Endothelial cell of umbilical vein (primary cell): ENCODE results near the gene TNFSF9. TPM values are rescaled to one million over a fixed set of nuclear protein-coding genes. Genes with fewer than 3 reads are reported as not detected.

Experiments
- BruUV-seq: library from RNA; stranded (reverse); fragments of 400-500 nt; replicated peaks from 2 replicates; lab custom pipeline; 2021; lab: Mats Ljungman, UMichigan
- CTCF ChIA-PET: fragments of 300-600, 350-600 bp; sonication (Branson Sonifier 250); formaldehyde crosslinking; loops from one replicate; lab custom pipeline; 2021; ENCODE audit warnings: antibody characterized with exemption, inconsistent platforms; lab: Charles Lee
- POLR2A ChIA-PET: fragments of 300-600, 350-600 bp; sonication (Branson Sonifier 250); formaldehyde crosslinking; loops from one replicate; lab custom pipeline; 2021; ENCODE audit warnings: antibody characterized with exemption, inconsistent platforms; lab: Charles Lee
- DNase-seq: peaks from one replicate; pipeline ENCODE4 v3.0.0-alpha.2; 2011; ENCODE audit warnings: low read depth, low spot score
- FAIRE-seq: peaks from 2 replicates; lab custom pipeline; 2011; peaks lifted over from hg19 to GRCh38; lab: Jason Lieb, UNC
- H2AFZ ChIP-seq: 2 replicates; pipeline ENCODE4 v1.6.0; 2012; ENCODE audit warnings: low read depth, low read length, control low read depth, inconsistent platforms
- H3K27ac ChIP-seq: 2 replicates; pipeline ENCODE4 v1.5.1; 2011; ENCODE audit warnings: low read depth, mild to moderate bottlenecking, control low read depth, low read length, moderate library complexity; ENCODE audit not compliant: insufficient read depth
- H3K27me3 ChIP-seq, 2 experiments: 2 replicates each; pipeline versions ENCODE4 v1.6.0 to v1.6.1; 2011; ENCODE audit warnings: low read length in 2 of 2, mixed read lengths in 1 of 2; ENCODE audit not compliant: control insufficient read depth in 2 of 2, insufficient read depth in 2 of 2
- H3K36me3 ChIP-seq, 2 experiments: 2 replicates in 1 of 2; 3 replicates in 1 of 2; pipeline ENCODE4 v1.5.1; 2011; ENCODE audit warnings: low read length in 2 of 2, mild to moderate bottlenecking in 1 of 2, moderate library complexity in 1 of 2; ENCODE audit not compliant: control insufficient read depth in 2 of 2, insufficient read depth in 2 of 2; ENCODE audit errors: extremely low read depth in 1 of 2
- H3K4me1 ChIP-seq: 3 replicates; pipeline ENCODE4 v1.5.1; 2011; ENCODE audit warnings: mild to moderate bottlenecking, low read length; ENCODE audit not compliant: control insufficient read depth, insufficient read depth; ENCODE audit errors: extremely low read depth
- H3K4me2 ChIP-seq: 2 replicates; pipeline ENCODE4 v1.6.1; 2011; ENCODE audit warnings: low read length, control low read depth, mixed read lengths; ENCODE audit not compliant: insufficient read depth
- H3K4me3 ChIP-seq, 3 experiments: fragments of 200-600 bp in 1 of 3; sonication (generic), shearing (Covaris generic) in 1 of 3; replicated peaks in 1 of 3; 2 replicates each; pipeline ENCODE4 v1.5.1; 2011 to 2016; ENCODE audit warnings: control low read depth in 3 of 3, low read length in 3 of 3, mild to moderate bottlenecking in 2 of 3, inconsistent platforms in 1 of 3, low read depth in 1 of 3, moderate library complexity in 1 of 3; ENCODE audit not compliant: insufficient read depth in 1 of 3
- H3K79me2 ChIP-seq: 2 replicates; pipeline ENCODE4 v1.6.0; 2012; ENCODE audit warnings: low read length, inconsistent platforms; ENCODE audit not compliant: control insufficient read depth, insufficient read depth
- H3K9ac ChIP-seq: replicated peaks from 2 replicates; pipeline ENCODE3; 2011; ENCODE audit warnings: low read length, control low read depth; ENCODE audit not compliant: insufficient read depth; ENCODE audit errors: extremely low read depth
- H3K9me1 ChIP-seq: replicated peaks from 3 replicates; pipeline ENCODE4 v1.6.0; 2011; ENCODE audit warnings: mild to moderate bottlenecking, low read length; ENCODE audit not compliant: control insufficient read depth, insufficient read depth; ENCODE audit errors: extremely low read depth
- H3K9me3 ChIP-seq: replicated peaks from 2 replicates; pipeline ENCODE4 v1.5.1; 2012; ENCODE audit warnings: low read length, inconsistent platforms; ENCODE audit not compliant: control insufficient read depth, insufficient read depth
- H4K20me1 ChIP-seq: replicated peaks from 2 replicates; pipeline ENCODE3; 2011; ENCODE audit warnings: mild to moderate bottlenecking, low read length; ENCODE audit not compliant: control insufficient read depth, insufficient read depth; ENCODE audit errors: extremely low read depth
- CTCF ChIP-seq, 2 donors: IDR thresholded peaks; 1 replicate in 1 of 2; 2 replicates in 1 of 2; pipeline ENCODE4 v1.5.1; 2011; ENCODE audit warnings: low read length in 2 of 2, mild to moderate bottlenecking in 2 of 2, moderate library complexity in 2 of 2, control low read depth in 1 of 2, inconsistent platforms in 1 of 2, low read depth in 1 of 2; ENCODE audit not compliant: insufficient read depth in 1 of 2; ENCODE audit errors: extremely low read depth in 1 of 2
- EZH2 ChIP-seq: IDR thresholded peaks from 2 replicates; pipeline ENCODE4 v1.6.1; 2012; ENCODE audit warnings: borderline replicate concordance, low read depth, mild to moderate bottlenecking, moderate library complexity, low read length, inconsistent platforms; ENCODE audit not compliant: severe bottlenecking
- FOS ChIP-seq: IDR thresholded peaks from 2 replicates; pipeline ENCODE4 v1.6.1; 2011; ENCODE audit warnings: mild to moderate bottlenecking, low read length, moderate library complexity, borderline replicate concordance; ENCODE audit not compliant: insufficient read depth
- GATA2 ChIP-seq: IDR thresholded peaks from 2 replicates; pipeline ENCODE4 v1.7.0; 2011; ENCODE audit warnings: low read depth, mild to moderate bottlenecking, moderate library complexity, mixed read lengths, low read length; ENCODE audit not compliant: insufficient read length, insufficient read depth
- JUN ChIP-seq: IDR thresholded peaks from 2 replicates; pipeline ENCODE4 v1.6.1; 2011; ENCODE audit warnings: borderline replicate concordance, low read depth; ENCODE audit not compliant: insufficient read length, insufficient read depth
- MAX ChIP-seq: IDR thresholded peaks from 2 replicates; pipeline ENCODE4 v1.6.1; 2011; ENCODE audit not compliant: insufficient read depth, insufficient read length
- MYC ChIP-seq: IDR thresholded peaks from one replicate; pipeline ENCODE4 v1.6.1; 2011; ENCODE audit warnings: mild to moderate bottlenecking, low read depth, low read length
- POLR2A ChIP-seq: IDR thresholded peaks from 2 replicates; pipeline ENCODE4 v1.6.1; 2012; ENCODE audit warnings: low read depth, mild to moderate bottlenecking, control low read depth, low read length
- POLR2AphosphoS5 ChIP-seq: IDR thresholded peaks from 2 replicates; pipeline ENCODE4 v1.6.1; 2012; ENCODE audit warnings: low read depth, mild to moderate bottlenecking, control low read depth, low read length, moderate library complexity; ENCODE audit not compliant: insufficient read depth
- dilution Hi-C: fragments of 300-500 bp; cut with MboI; formaldehyde crosslinking; loops from one replicate; pipeline ENCODE4 v1.15.0; 2019; ENCODE audit warnings: low sequenced_read_pairs; ENCODE audit not compliant: extremely low pct_ligation_motif_present
- intact Hi-C: fragments of 100-400 bp; cut with micrococcal nuclease; formaldehyde crosslinking; loops from one replicate; pipeline ENCODE4 v1.10.0; 2022
- polyA plus RNA-seq, 4 experiments: library from polyadenylated mRNA; depleted of rRNA in 3 of 4; stranded (reverse) in 3 of 4; unstranded in 1 of 4; fragments of >200 nt; gene quantifications; 2 replicates each; pipeline versions ENCODE4 v1.2.1 to v1.2.3, GENCODE V29; 2011 to 2012; ENCODE audit warnings: missing spikeins in 1 of 4
- total RNA-seq: library from RNA; stranded (reverse); gene quantifications from 2 replicates; pipeline ENCODE4 v1.2.3, GENCODE V29; 2021

Gene TNFSF9
- total and polyA plus RNA-seq, 2 donors (not counting 3 experiments of a cell fraction or from before 2014, with no cell fraction given): 0.52 to 0.53 TPM

GRCh38 chr19:6494438-6495036 lies 36.3 kb upstream of the TNFSF9 start:
- Histone ChIP-seq H3K9me3 (no peaks in the 10 kb centered on the region), H3K4me2 (no peak overlapping the region), H2AFZ (no peak overlapping the region), H3K4me3 (no peak overlapping the region), H3K27me3 (no peaks in the 10 kb centered on the region), H4K20me1 (no peaks in the 10 kb centered on the region), H3K36me3 (no peaks in the 10 kb centered on the region), H3K27ac (no peak overlapping the region), H3K9me1 (no peaks in the 10 kb centered on the region), H3K4me1 (no peaks in the 10 kb centered on the region), H3K9ac (no peak overlapping the region), H3K79me2 (no peaks in the 10 kb centered on the region)
- ChIA-PET CTCF (no interaction called here), POLR2A (no interaction called here)
- intact Hi-C loops: no loop called here
- FAIRE-seq: no peak
- TF ChIP-seq POLR2AphosphoS5 (no peak), CTCF (IDR thresholded peaks at IDR 0.05; ENCODE audit: extremely low read depth in 1 of 2, insufficient read depth in 1 of 2, low read depth in 1 of 2, low read length in 2 of 2) (no peak), GATA2 (no peak), EZH2 (no peak), MAX (no peak), MYC (no peak), FOS (no peak), POLR2A (no peak), JUN (no peak)
- DNase-seq: no peak
- BruUV-seq: no TSS peak
- dilution Hi-C loops: no loop called here
